GM19452 (cell line): ENCODE measurements around the gene LPGAT1.
"Not testable (repeated sequence)": the region's sequence is repeated elsewhere in the genome, so short reads cannot be mapped to it uniquely, and the experiment has no call there.

Experiments
- ATAC-seq: cut with Tn5 transposase; IDR thresholded peaks from one replicate; pipeline ENCODE4 v1.9.1; 2021; ENCODE audit not compliant: unreplicated experiment

LPGAT1 gene

GRCh38 chr1:211708006-211708405 is 122.6 kb downstream of the LPGAT1 start:
- ATAC-seq = no peak

GRCh38 chr1:211705467-211706091 is 125.0 kb downstream of the LPGAT1 start:
- no peak for ATAC-seq

GRCh38 chr1:211704543-211704942 is 126.0 kb downstream of the LPGAT1 start:
- ATAC-seq = no peak

GRCh38 chr1:211703812-211704537 is 126.6 kb downstream of the LPGAT1 start:
- no peak for ATAC-seq

- no peak for ATAC-seq
These were observed 128.8 kb downstream of the LPGAT1 start for GRCh38 chr1:211701733-211702132.

GRCh38 chr1:211699059-211699458 is 131.5 kb downstream of the LPGAT1 start:
- ATAC-seq = no peak

GRCh38 chr1:211698161-211699026 is 132.2 kb downstream of the LPGAT1 start:
- peak; percentile 45 for ATAC-seq

GRCh38 chr1:211697356-211697755 is 133.2 kb downstream of the LPGAT1 start:
- ATAC-seq = peak; percentile 79

- peak; percentile 40 for ATAC-seq
These were observed 135.3 kb downstream of the LPGAT1 start for GRCh38 chr1:211695135-211695816.

- ATAC-seq = not testable (repeated sequence)
These were observed 136.7 kb downstream of the LPGAT1 start for GRCh38 chr1:211693911-211694310.
